NCI-H2227 (cell line): Measurements from ENCODE around the gene ATXN3.

Experiments
- DNase-seq: peaks from one replicate; lab custom pipeline; 2025; ENCODE audit not compliant: unreplicated experiment; lab: John Stamatoyannopoulos, UW

Gene ATXN3

DNA sequence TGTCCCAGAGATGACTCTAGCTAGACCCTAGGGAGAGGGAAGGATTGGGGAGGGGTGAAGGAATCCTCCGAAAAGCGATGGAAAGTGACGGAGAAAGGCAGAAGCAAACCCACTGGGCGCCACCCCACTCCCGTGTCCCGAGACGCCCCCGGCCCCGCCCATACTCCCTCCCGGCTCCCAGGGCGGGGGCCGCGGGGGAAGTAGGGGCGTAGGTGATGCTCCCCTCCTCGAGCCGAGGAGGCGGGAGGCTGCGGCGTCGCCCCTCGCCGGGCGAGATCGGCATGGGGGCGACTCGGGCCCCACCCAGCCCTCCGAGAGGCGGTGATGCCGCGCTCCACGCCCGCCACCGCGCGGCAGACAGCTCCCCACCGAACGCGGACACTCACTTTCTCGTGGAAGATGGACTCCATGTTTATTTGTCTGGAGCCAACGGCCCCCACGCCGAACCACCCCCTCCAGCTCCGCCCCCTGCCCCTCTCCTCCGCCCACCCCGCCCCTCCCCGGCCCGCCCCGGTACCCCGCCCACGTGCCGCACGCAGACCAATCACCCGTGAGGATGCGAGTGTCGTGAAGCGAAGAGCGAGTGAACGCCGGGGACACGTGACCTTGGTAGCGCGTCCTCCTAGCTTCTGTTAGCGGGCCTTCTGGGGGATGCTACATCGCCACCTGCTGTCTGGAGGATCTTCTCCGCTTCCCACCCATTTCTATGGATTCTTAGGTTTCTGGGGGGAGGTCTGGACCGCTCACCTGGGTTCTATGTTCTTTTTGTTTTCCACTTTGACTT is at the start of gene ATXN3:
TSS of gene ATXN3 (minus strand) at position 440 of the 784 bp plus-strand sequence. CDS start at position 410, 30 bp downstream.
- DNase-seq = peak; percentile 98

GRCh38 chr14:92154283-92154942 is 48.0 kb upstream of the ATXN3 start:
- DNase-seq = no peak

GRCh38 chr14:92153581-92153980 is 47.2 kb upstream of the ATXN3 start:
- no peak for DNase-seq

DNA sequence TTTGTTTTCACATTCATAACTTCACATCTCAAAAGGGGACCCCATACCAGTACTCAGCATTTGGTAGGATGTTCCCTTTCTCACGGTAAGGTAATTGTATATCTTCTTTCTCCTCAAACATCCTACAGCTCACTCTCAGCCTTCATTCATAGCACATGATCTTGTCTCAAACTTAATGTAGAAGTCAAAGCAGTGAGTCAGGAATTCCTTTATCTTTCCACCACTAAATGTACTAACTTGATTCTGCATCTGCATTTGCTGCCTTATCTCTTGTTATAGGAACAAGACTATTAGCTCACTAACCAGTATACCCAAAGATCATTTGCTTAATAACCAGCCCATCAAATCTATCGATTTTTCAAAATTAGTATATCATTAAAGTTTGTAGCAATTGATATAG is 38.3 kb upstream of the ATXN3 start:
- DNase-seq = no peak

DNA sequence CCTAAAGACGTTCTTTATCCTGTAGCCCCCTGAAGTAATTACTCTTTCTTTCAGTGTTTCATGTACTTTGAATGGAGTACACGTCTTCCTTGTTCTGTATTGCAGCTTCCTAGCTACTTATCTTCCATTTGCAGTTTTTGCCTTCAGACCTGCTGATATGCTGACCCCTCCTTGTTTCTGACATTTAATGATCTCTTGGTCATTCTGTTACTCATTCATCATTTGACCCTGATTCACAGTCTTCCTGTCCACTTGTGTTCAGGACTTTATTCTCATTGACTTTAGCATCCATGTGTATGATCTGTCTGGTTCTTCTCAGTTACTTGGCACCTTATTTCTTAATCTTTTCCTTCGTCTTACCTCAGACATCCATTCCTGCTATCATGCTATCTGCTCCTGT is 37.6 kb upstream of the ATXN3 start:
- no peak for DNase-seq

GRCh38 chr14:92143309-92143708 is 36.9 kb upstream of the ATXN3 start:
- DNase-seq = no peak

GRCh38 chr14:92135269-92135668 is 28.9 kb upstream of the ATXN3 start:
- peak; percentile 30 for DNase-seq

DNA sequence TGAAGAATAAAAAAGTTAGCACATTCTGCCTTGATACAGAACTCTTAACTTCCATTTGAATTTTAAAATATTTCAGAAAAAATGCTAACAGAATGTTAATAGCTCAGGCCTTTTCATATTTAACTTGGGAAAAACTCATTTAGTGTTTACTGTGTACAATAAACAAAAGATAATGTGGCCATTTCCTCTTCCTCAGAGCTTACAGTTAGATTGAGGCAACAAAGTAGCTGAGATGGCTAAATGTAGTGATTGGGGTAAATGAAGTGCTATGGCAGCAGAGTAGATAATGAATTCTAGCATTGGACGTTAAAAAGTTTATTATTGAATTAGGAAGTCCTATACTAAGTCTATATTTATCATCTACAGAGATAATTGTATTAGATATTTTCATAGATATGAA is 28.1 kb upstream of the ATXN3 start:
- DNase-seq = no peak

GRCh38 chr14:92122761-92123160 is 16.4 kb upstream of the ATXN3 start:
- DNase-seq = no peak

DNA sequence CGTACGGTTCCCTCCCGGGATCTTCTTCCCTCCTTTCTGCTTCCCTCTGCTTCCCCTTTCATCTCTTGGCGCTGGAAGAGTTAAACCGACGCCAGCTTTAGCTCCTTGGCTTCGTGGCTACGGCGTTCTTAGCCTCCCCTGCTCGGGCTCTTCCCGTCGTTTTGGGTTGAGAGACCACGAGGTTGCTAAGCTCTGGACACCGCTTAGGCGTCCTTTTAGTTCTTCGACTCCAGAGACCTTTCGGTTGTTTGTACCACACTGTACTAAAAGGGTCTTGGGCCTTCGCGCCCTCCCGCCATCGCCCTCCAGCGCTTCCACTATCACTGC is 15.9 kb upstream of the ATXN3 start:
- DNase-seq = peak; percentile 56

DNA sequence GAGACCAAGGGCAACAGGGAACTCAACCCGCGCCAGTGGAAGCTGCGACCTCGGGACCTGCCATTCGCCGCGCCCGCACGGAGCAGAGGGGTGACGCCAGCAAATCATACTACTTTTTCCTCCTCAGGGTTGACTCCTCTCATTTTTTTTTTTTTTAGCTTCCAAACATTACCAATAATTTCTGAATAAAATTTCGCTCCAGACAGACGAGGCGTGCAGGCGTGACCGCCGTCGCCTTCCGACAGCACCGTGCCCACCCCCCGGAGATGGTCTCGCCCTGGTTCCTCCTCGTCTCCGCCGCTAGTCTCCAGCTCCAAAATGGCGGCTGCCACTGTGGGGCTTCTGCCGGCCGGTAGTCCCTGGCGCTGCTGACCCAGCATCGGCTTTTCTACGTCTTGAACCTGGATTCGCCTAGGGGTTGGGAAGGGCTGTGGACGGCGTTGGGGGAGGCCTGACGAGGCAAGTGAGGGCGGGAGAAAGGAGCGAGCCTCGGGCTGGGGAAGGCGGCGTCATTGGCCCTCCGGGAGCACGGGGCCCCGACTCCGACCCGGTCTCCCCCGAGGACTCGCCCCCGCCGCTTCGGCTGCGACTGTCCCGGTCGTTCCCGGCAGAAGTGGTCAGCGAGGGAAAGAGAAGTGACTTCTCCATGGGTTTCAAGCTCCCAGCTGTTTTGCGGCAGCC is 15.4 kb upstream of the ATXN3 start, which contains the start of the genes CPSF2 and NDUFB1:
TSS of gene CPSF2 (plus strand) at position 300 of the 681 bp plus-strand sequence. CDS start 9,016 bp downstream, outside the sequence.
TSS of gene NDUFB1 (minus strand) at position 37 of the 681 bp plus-strand sequence. CDS start 4,069 bp downstream, outside the sequence.
- DNase-seq = peak; percentile 87

- peak; percentile 50 for DNase-seq
Measured at GRCh38 chr14:92121207-92121669, 14.9 kb upstream of the ATXN3 start.

GRCh38 chr14:92109490-92109889 is 3.1 kb upstream of the ATXN3 start:
- no peak for DNase-seq

GRCh38 chr14:92108345-92109254 is 2.2 kb upstream of the ATXN3 start:
- peak; percentile 44 for DNase-seq

- DNase-seq = peak; percentile 50
Measured at GRCh38 chr14:92105893-92106142, 564 bp downstream of the ATXN3 start.

DNA sequence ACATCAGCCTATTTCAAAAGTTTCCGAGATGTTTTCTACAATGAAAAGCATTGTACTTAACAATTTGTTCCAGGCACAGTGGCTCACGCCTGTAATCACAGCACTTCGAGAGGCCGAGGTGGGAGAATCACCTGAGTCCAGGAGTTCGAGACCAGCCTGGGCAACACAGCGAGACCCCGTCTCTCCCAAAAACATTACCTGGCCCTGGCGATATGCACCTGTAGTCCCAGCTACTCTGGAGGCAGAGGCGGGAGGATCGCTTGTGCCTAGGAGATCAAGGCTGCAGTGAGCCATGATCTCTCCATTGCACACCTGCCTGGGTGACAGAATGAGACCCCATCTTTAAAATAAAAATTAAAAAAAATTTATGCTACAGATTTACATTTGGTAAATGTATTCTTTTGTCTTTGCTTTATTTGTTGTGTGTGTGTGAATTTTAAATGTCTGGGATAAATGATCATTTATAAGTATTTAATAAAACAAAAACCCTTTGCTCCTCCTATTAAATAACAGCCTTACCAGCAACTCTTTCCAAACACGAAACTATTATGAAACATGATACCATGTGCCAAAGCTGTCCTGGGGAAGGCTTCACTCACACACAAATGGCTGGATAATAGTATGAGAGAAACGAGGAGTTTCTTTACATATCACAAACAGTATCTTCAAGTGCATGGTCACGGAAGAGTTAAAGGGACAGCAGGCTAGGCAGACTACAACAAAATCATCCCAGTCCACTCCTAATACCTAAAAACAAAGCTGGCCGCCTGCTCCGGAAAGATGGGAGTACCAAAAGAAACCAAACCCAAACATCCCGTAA is 1.1 kb downstream of the ATXN3 start:
- no peak for DNase-seq

DNA sequence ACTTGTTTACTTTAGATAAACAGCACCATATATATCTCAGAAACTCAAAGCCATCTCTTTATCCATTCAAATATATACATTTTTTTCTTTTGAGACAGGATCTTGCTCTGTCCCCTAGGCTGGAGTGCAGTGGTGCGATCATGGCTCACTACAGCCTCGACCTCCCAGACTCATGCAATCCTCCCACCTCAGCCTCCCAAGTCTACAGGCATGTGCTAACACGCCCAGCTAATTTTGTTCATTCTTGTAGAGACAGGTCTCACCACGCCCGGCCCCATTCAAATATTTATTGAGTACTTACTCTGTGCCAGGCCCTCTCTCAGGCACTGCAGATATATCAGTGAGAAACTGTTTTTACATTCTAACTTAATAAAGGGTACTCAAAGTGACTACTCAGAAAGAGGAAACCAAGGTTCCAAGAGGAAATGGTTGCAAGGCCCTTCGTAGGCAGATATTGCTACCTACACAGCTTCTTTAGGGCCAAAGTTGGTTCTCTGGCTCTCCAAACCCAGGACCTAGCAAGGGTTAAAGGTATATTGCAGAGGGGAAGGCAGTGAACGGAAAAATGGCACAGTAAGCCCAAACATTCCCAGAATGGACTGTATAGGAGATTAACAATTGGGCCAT is 2.9 kb downstream of the ATXN3 start:
- no peak for DNase-seq

- no peak for DNase-seq
Measured at GRCh38 chr14:92099802-92100201, 6.6 kb downstream of the ATXN3 start.

DNA sequence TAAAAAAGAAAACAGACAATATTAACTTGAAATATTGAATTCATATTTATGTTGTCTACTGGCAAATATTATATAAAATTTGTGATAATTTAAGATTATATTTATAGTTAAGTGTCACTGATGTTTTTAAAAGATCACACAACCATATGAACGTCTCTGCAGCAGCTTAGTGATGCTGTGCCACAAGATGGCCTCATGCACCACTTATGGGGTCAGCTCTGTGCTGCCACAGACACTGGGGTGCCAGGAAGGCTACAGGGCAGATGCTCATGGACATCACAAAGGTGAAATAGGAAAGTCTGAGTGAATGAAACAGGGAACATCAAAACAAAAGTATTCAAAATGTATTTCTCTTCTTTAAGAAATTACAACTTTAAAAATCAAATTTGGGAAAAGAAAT is 13.1 kb downstream of the ATXN3 start:
- DNase-seq = no peak

DNA sequence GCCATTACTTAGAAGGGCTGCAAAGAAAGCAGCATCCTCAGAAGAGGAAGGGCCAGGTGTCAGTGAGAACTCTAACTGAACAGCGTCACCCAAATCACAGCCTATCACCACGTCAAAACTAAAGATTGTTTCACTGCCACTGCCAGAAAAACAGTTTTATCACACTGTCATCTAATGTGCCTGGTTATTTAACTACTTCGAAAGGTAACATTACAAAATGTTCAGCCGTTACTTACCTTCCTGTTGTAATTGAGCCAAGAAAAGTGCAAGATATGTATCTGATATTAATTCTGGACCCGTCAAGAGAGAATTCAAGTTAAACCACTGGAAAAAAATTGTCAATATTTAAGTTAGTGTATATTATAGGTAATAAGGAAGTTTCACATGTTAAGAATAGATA is 17.9 kb downstream of the ATXN3 start:
- no peak for DNase-seq
